Measurements from ENCODE around the gene DNAJB6.

Gene DNAJB6

GRCh38 chr7:157366722-157367121 is 29.9 kb downstream of the DNAJB6 start:
- DNase-seq (ENCODE audit: low read depth in 2 of 3, low spot score in 1 of 3) = no peak

GRCh38 chr7:157368955-157369354 is 32.2 kb downstream of the DNAJB6 start:
- no peak for DNase-seq (ENCODE audit: low read depth in 2 of 3, low spot score in 1 of 3)

- DNase-seq (ENCODE audit: low read depth in 2 of 3, low spot score in 1 of 3) = no peak
Observed at GRCh38 chr7:157370742-157371141, 33.9 kb downstream of the DNAJB6 start.

- no peak for DNase-seq (ENCODE audit: low read depth in 2 of 3, low spot score in 1 of 3)
Observed at GRCh38 chr7:157371296-157371695, 34.5 kb downstream of the DNAJB6 start.

GRCh38 chr7:157372300-157373232 is 35.8 kb downstream of the DNAJB6 start:
- DNase-seq (ENCODE audit: low read depth in 2 of 3, low spot score in 1 of 3) = no peak

GRCh38 chr7:157373493-157373892 is 36.7 kb downstream of the DNAJB6 start:
- DNase-seq (ENCODE audit: low read depth in 2 of 3, low spot score in 1 of 3) = no peak

- no peak for DNase-seq (ENCODE audit: low read depth in 2 of 3, low spot score in 1 of 3)
Observed at GRCh38 chr7:157375410-157375809, 38.6 kb downstream of the DNAJB6 start.

- DNase-seq (ENCODE audit: low read depth in 2 of 3, low spot score in 1 of 3) = no peak
Observed at GRCh38 chr7:157377436-157378124, 40.8 kb downstream of the DNAJB6 start.

- DNase-seq (ENCODE audit: low read depth in 2 of 3, low spot score in 1 of 3) = no peak
Observed at GRCh38 chr7:157378390-157378789, 41.6 kb downstream of the DNAJB6 start.

- no peak for DNase-seq (ENCODE audit: low read depth in 2 of 3, low spot score in 1 of 3)
Observed at GRCh38 chr7:157379493-157379892, 42.7 kb downstream of the DNAJB6 start.

- no peak for DNase-seq (ENCODE audit: low read depth in 2 of 3, low spot score in 1 of 3)
Observed at GRCh38 chr7:157380416-157380815, 43.6 kb downstream of the DNAJB6 start.

- no peak for DNase-seq (ENCODE audit: low read depth in 2 of 3, low spot score in 1 of 3)
Observed at GRCh38 chr7:157383868-157384267, 47.1 kb downstream of the DNAJB6 start.

GRCh38 chr7:157384301-157384700 is 47.5 kb downstream of the DNAJB6 start:
- DNase-seq (ENCODE audit: low read depth in 2 of 3, low spot score in 1 of 3) = no peak

- peak; percentile 82 to 93 (median 83) for DNase-seq (ENCODE audit: low read depth in 2 of 3, low spot score in 1 of 3)
Observed at GRCh38 chr7:157386979-157387800, 50.4 kb downstream of the DNAJB6 start.

GRCh38 chr7:157388301-157388700 is 51.5 kb downstream of the DNAJB6 start:
- no peak for DNase-seq (ENCODE audit: low read depth in 2 of 3, low spot score in 1 of 3)

- DNase-seq (ENCODE audit: low read depth in 2 of 3, low spot score in 1 of 3) = no peak
Observed at GRCh38 chr7:157389951-157390730, 53.3 kb downstream of the DNAJB6 start.

GRCh38 chr7:157391036-157391710 is 54.4 kb downstream of the DNAJB6 start:
- DNase-seq (ENCODE audit: low read depth in 2 of 3, low spot score in 1 of 3) = no peak

- no peak for DNase-seq (ENCODE audit: low read depth in 2 of 3, low spot score in 1 of 3)
Observed at GRCh38 chr7:157392256-157393037, 55.6 kb downstream of the DNAJB6 start.
